Hematopoietic multipotent progenitor cell treated with erythropoietin and hydrocortisone succinate and interleukin-3 and kit ligand, for 6 days (in vitro differentiated cells): Measurements from ENCODE around the gene MYOC.
"Not testable (repeated sequence)": the region's sequence is repeated elsewhere in the genome, so short reads cannot be mapped to it uniquely, and the experiment has no call there.

Experiments used
- DNase-seq: peaks from one replicate; pipeline ENCODE4 v3.0.0-alpha.2; 2015

The MYOC gene

GRCh38 chr1:171600862-171601261, 51.6 kb downstream of the MYOC start:
- DNase-seq: no peak

DNA sequence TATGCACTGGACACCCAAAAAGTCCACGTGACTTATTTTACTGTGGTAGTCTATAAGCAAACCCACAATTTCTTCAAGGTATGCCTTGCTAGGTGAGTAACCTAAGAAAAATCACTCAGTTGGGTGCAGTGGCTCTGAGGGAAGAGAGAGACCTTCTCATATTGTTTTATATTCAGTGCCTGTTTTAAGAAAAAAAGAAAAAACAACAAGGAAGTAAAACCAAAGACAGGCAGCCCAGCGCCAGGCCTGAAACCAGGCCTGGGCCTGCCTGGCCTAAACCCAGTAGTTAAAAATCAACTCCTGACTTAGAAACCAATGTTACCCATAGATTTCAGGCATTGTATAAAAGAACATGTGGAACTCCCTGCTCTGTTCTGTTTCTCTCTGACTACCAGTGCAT, 52.2 kb downstream of the MYOC start:
- not testable (repeated sequence) for DNase-seq

GRCh38 chr1:171597203-171597602, 55.3 kb downstream of the MYOC start:
- peak; percentile 40 for DNase-seq

- DNase-seq: no peak
Observed at GRCh38 chr1:171596705-171597104, 55.8 kb downstream of the MYOC start.

DNA sequence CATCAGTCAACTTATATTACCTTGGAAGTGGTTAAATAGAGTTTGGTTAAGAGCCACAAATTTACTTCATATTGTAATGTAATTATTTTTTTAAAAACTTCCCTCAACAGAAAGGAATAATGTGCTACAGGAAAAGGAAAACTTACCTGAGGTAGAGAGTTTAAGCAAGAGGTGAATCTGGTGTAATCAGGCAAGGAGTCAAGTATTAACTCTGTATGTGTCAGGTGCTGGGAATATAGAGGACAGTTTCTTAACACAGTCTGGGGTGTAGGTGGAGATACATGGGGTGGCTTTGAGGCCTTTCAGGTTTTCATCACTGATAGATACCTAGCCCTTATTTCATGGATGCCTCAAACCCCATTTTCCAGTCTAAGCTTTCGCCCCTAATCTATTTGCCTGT, 56.4 kb downstream of the MYOC start:
- no peak for DNase-seq

GRCh38 chr1:171595324-171595723, 57.2 kb downstream of the MYOC start:
- no peak for DNase-seq

DNA sequence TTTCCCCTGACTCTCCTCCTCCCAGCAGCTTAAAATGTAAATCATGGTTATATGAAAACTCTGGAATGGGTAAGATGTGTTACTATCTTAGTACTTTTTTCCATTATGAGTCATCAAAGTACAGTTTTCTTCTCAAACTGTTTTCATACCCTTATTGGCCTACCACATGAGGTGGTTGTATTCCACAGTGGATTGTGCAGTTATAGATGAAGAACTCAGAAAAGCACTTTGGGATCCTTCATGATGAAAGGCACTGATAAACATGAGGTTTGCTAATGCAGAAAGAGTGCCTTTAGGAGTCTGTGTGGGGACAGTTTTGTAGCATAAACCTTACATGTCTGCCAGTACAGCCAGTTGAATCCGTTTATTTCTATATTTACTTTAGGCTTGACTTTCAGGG, 62.5 kb downstream of the MYOC start:
- no peak for DNase-seq

DNA sequence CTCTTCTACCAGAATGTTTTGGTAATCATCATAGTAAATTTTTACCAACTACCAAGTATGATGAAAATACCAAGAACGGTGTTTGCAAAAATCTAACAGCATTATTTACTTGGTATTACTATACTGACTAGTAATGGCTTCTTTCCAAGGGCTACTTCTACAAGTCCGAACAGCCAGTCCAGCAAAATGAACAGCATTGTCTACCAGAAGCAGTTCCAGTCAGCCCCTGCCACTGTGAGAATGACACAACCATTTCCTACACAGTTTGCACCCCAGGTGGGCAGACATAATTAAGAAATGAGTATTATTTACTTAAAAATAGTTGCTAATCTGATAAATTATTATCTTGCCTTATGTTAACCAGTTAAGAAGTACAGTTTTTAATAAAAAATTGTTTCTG, 64.3 kb downstream of the MYOC start:
- no peak for DNase-seq

DNA sequence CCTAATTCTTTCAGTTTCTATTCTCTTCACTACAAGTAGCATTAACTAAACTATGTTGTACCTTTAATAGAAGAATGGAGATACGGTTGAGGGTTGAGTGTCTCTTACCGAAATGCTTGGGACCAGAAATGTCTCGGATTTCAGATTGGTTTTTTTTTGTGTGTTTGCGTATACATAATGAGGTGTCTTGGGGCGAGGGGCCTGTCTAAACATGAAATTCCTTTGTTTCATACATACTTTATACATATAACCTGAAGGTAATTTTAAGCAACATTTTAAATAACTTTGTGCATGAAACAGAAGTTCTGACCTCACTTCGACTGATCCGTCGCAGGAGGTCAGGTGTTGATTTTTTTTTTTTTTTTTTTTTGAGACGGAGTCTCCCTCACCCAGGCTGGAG, 66.8 kb downstream of the MYOC start:
- no peak for DNase-seq
